Sigmoid colon (tissue), 7 donors: ENCODE measurements around the gene LYPD4. TPM values are rescaled to one million over a fixed set of nuclear protein-coding genes. Genes with fewer than 3 reads are reported as not detected.

Source experiments
- DNase-seq: peaks from one replicate; pipeline ENCODE4 v3.0.0-alpha.2; 2019
- H3K27ac ChIP-seq, 4 donors: fragments of 200-600 bp; sonication (generic); one replicate each; pipeline ENCODE4 v1.5.1; 2016 to 2019; ENCODE audit warnings: mild to moderate bottlenecking in 1 of 4
- H3K27me3 ChIP-seq, 3 donors: fragments of 200-600 bp; sonication (generic); one replicate each; pipeline ENCODE4 v1.5.1; 2019; ENCODE audit warnings: mild to moderate bottlenecking in 1 of 3
- H3K36me3 ChIP-seq, 4 donors: fragments of 200-600 bp; sonication (generic); one replicate each; pipeline ENCODE4 v1.5.1; 2016 to 2019
- H3K4me1 ChIP-seq, 4 donors: fragments of 200-600 bp; sonication (generic); one replicate each; pipeline ENCODE4 v1.5.1; 2017 to 2019
- H3K4me3 ChIP-seq, 4 donors: fragments of 200-600 bp; sonication (generic); one replicate each; pipeline ENCODE4 v1.5.1; 2017 to 2019; ENCODE audit warnings: mild to moderate bottlenecking in 2 of 4, moderate library complexity in 1 of 4
- H3K9me3 ChIP-seq, 4 donors: fragments of 200-600 bp in 3 of 4; sonication (generic) in 3 of 4; one replicate each; pipeline versions ENCODE4 v1.5.1 to v1.6.1; 2013 to 2019
- EP300 ChIP-seq, 4 donors: sonication (generic); formaldehyde crosslinking; IDR thresholded peaks; one replicate each; pipeline ENCODE4 v1.6.1; 2017; ENCODE audit warnings: antibody characterized with exemption in 4 of 4
- POLR2A ChIP-seq, 2 donors: fragments of 450-650 bp; IDR thresholded peaks; one replicate each; pipeline ENCODE4 v1.6.1; 2016; ENCODE audit warnings: antibody characterized with exemption in 2 of 2, mild to moderate bottlenecking in 2 of 2, moderate library complexity in 2 of 2
- POLR2AphosphoS5 ChIP-seq, 4 donors: sonication (generic); formaldehyde crosslinking; IDR thresholded peaks; one replicate each; pipeline ENCODE4 v1.6.1; 2017; ENCODE audit warnings: antibody characterized with exemption in 4 of 4
- WGBS, 2 donors: extraction: QIAGEN DNeasy Blood & Tissue Kit; methylation state at CpG; one replicate each; pipeline ENCODE4 v1.1.7; 2013; 5-methylcytosine and 5-hydroxymethylcytosine counted together
- intact Hi-C: fragments of 100-400 bp; cut with DNase I; formaldehyde crosslinking; loops from one replicate; pipeline ENCODE4 v1.15.1; 2023
- polyA plus RNA-seq, 3 donors: library from polyadenylated mRNA; stranded (reverse); fragments of 200-250 nt; gene quantifications; one replicate each; pipeline ENCODE4 v1.2.3, GENCODE V29; 2013
- total RNA-seq, 4 donors: library from RNA; depleted of rRNA; stranded (reverse); fragments of >200 nt; gene quantifications; one replicate each; pipeline ENCODE4 v1.1.0, GENCODE V29; 2016
- TF ChIP-seq, protein P1 (sequence below), 4 experiments: fragments of 450-650 bp in 3 of 4; fragments of 200-600 bp in 1 of 4; IDR thresholded peaks; one replicate each; pipeline ENCODE4 v1.5.1; 2016 to 2019; ENCODE audit warnings: antibody characterized with exemption in 4 of 4, mild to moderate bottlenecking in 3 of 4, moderate library complexity in 2 of 4
- donor health status: healthy with polysubstance abuse.
- donor health status: Bipolar disorder and iron deficiency.
- donor health status: healthy.

LYPD4 gene
- total and polyA plus RNA-seq, 7 donors = 0.60 TPM; not detected in 6

DNA sequence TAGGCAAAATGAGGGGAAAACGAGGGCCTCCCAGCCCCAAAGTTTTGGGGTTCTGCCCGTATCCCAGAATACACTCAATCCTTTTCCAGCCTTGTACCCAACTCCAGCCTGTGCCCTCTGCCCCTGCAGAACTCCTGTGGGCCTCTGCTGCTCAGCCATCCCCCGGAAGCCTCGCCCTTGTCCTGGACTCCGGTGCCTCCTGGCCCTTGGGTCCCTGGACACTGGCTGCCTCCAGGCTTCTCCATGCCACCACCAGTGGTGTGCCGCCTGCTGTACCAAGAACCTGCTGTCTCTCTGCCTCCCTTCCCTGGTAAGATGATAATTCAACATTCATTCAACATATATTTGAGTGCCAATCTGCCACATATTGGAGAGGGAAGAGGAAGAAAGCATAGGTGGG is 4.2 kb upstream of the LYPD4 start:
- H3K9me3 ChIP-seq = peaks cover 0 to 5% (median 0%) of the 10 kb centered on the region in 4 donors
- 87 to 88% methylated on average over 6 of the region's 6 CpGs for WGBS, 2 donors
- TF ChIP-seq, protein P1, sequence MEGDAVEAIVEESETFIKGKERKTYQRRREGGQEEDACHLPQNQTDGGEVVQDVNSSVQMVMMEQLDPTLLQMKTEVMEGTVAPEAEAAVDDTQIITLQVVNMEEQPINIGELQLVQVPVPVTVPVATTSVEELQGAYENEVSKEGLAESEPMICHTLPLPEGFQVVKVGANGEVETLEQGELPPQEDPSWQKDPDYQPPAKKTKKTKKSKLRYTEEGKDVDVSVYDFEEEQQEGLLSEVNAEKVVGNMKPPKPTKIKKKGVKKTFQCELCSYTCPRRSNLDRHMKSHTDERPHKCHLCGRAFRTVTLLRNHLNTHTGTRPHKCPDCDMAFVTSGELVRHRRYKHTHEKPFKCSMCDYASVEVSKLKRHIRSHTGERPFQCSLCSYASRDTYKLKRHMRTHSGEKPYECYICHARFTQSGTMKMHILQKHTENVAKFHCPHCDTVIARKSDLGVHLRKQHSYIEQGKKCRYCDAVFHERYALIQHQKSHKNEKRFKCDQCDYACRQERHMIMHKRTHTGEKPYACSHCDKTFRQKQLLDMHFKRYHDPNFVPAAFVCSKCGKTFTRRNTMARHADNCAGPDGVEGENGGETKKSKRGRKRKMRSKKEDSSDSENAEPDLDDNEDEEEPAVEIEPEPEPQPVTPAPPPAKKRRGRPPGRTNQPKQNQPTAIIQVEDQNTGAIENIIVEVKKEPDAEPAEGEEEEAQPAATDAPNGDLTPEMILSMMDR (IDR thresholded peaks at IDR 0.05) = no peak
- no peak for TF ChIP-seq EP300 (IDR thresholded peaks at IDR 0.05)
- TF ChIP-seq POLR2A (IDR thresholded peaks at IDR 0.05) = no peak
- no peak for TF ChIP-seq POLR2AphosphoS5 (IDR thresholded peaks at IDR 0.05)
- intact Hi-C loops = no loop called here
- no peak overlapping the region for H3K27ac ChIP-seq
- H3K4me3 ChIP-seq = no peak overlapping the region
- no peaks in the 10 kb centered on the region for H3K27me3 ChIP-seq
- H3K4me1 ChIP-seq = no peaks in the 10 kb centered on the region
- DNase-seq = no peak
- H3K36me3 ChIP-seq = no peaks in the 10 kb centered on the region

GRCh38 chr19:41847351-41848105 is 3.0 kb upstream of the LYPD4 start:
- Histone ChIP-seq H3K27me3 (no peaks in the 10 kb centered on the region), H3K4me1 (no peaks in the 10 kb centered on the region)

DNA sequence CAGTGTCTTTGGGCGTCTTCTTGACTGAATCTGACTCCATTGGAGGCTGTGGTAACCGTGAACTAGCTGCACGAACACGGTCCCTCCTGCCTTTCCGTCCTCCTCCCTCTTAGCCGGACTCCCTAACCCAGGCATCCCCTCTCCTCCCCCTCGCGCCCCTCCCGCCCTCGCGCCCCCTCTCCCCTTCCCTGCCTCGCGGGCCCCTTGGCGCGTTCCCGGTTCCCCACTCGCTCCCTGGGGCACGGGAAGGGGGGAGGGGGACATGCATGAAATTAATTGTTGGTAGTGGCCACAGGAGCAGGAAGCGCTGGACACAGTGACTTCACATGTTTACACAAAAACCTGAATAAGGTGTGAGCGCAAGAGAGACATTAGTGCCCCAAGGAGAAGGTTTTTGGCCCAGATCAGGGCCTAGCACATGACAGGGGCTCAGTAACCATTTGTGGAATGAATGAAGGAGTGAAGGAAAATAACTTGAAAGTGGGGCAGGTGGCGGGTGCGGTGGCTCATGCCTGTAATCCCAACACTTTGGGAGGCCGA is 638 bp upstream of the LYPD4 start:
- 91 to 92% methylated on average over 23 of the region's 23 CpGs for WGBS, 2 donors
- TF ChIP-seq POLR2A (IDR thresholded peaks at IDR 0.05) (no peak), EP300 (IDR thresholded peaks at IDR 0.05) (no peak), POLR2AphosphoS5 (IDR thresholded peaks at IDR 0.05) (no peak)
- TF ChIP-seq, protein P1 (IDR thresholded peaks at IDR 0.05) = no peak

More at GRCh38 chr19:41847351-41848105, 3.0 kb upstream of the LYPD4 start:
- intact Hi-C loops = no loop called here
- no peak overlapping the region for H3K27ac ChIP-seq
- H3K9me3 ChIP-seq = peaks cover 0 to 5% (median 0%) of the 10 kb centered on the region in 4 donors
- H3K36me3 ChIP-seq = no peaks in the 10 kb centered on the region
- DNase-seq = no peak
- TF ChIP-seq EP300 (IDR thresholded peaks at IDR 0.05) (no peak), POLR2AphosphoS5 (IDR thresholded peaks at IDR 0.05) (no peak), POLR2A (IDR thresholded peaks at IDR 0.05) (no peak)
- TF ChIP-seq, protein P1 (IDR thresholded peaks at IDR 0.05) = no peak
- WGBS, 2 donors = 91 to 92% methylated on average over 19 of the region's 19 CpGs
- no peak overlapping the region for H3K4me3 ChIP-seq

DNA sequence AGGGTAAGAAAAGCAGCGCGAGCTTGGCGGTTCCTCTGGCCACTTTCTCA is 343 bp upstream of the LYPD4 start, which contains the start of gene DMRTC2:
Gene DMRTC2 (plus strand): TSS at position 42 of the 50 bp plus-strand sequence. CDS start 2,387 bp downstream, outside the sequence.
- Histone ChIP-seq H3K36me3 (no peaks in the 10 kb centered on the region), H3K27me3 (peaks cover 0 to 20% (median 0%) of the 10 kb centered on the region in 3 donors), H3K4me1 (no peaks in the 10 kb centered on the region), H3K27ac (no peak within 1 kb of the TSS), H3K9me3 (peaks cover 0 to 5% (median 0%) of the 10 kb centered on the region in 4 donors), H3K4me3 (no peak within 1 kb of the TSS)
- DNase-seq = no peak
- TF ChIP-seq POLR2AphosphoS5 (IDR thresholded peaks at IDR 0.05) = no peak
- no peak for TF ChIP-seq POLR2A (IDR thresholded peaks at IDR 0.05)
- no peak for TF ChIP-seq EP300 (IDR thresholded peaks at IDR 0.05)
- TF ChIP-seq, protein P1 (IDR thresholded peaks at IDR 0.05) = no peak
- intact Hi-C loops = no loop called here
- 96 to 98% methylated on average over 3 of the region's 3 CpGs for WGBS, 2 donors

More for the DNA sequence above, 638 bp upstream of the LYPD4 start:
- Histone ChIP-seq H3K9me3 (peaks cover 0 to 5% (median 0%) of the 10 kb centered on the region in 4 donors), H3K27ac (no peak overlapping the region), H3K4me1 (no peaks in the 10 kb centered on the region), H3K4me3 (no peak overlapping the region), H3K27me3 (peaks cover 0 to 19% (median 0%) of the 10 kb centered on the region in 3 donors), H3K36me3 (no peaks in the 10 kb centered on the region)
- intact Hi-C loops = no loop called here
- DNase-seq = no peak
